SKM-1 (cell line): ENCODE results near the gene SCAI.
"Not testable (repeated sequence)": the region's sequence is repeated elsewhere in the genome, so short reads cannot be mapped to it uniquely, and the experiment has no call there.

Experiments used
- DNase-seq: peaks from one replicate; lab custom pipeline; 2025; ENCODE audit not compliant: unreplicated experiment; lab: John Stamatoyannopoulos, UW

SCAI gene

GRCh38 chr9:125106285-125106893, 36.9 kb downstream of the SCAI start:
- DNase-seq, result no peak

GRCh38 chr9:125103770-125104460, 39.4 kb downstream of the SCAI start:
- DNase-seq, result no peak

- no peak for DNase-seq
Observed at GRCh38 chr9:125103021-125103420, 40.3 kb downstream of the SCAI start.

- DNase-seq, result no peak
Observed at GRCh38 chr9:125100822-125101221, 42.5 kb downstream of the SCAI start.

GRCh38 chr9:125099816-125100215, 43.5 kb downstream of the SCAI start:
- DNase-seq, result no peak

- DNase-seq, result no peak
Observed at GRCh38 chr9:125095821-125096443, 47.4 kb downstream of the SCAI start.

GRCh38 chr9:125091121-125091520, 52.2 kb downstream of the SCAI start:
- no peak for DNase-seq

- DNase-seq, result no peak
Observed at GRCh38 chr9:125089331-125089730, 54.0 kb downstream of the SCAI start.

- no peak for DNase-seq
Observed at GRCh38 chr9:125088752-125089151, 54.6 kb downstream of the SCAI start.

- DNase-seq, result no peak
Observed at GRCh38 chr9:125085703-125086477, 57.4 kb downstream of the SCAI start.

GRCh38 chr9:125082197-125082596, 61.1 kb downstream of the SCAI start:
- DNase-seq, result not testable (repeated sequence)

GRCh38 chr9:125080797-125081196, 62.5 kb downstream of the SCAI start:
- DNase-seq, result not testable (repeated sequence)

- no peak for DNase-seq
Observed at GRCh38 chr9:125079931-125080330, 63.4 kb downstream of the SCAI start.

GRCh38 chr9:125075997-125076396, 67.3 kb downstream of the SCAI start:
- DNase-seq, result no peak

- no peak for DNase-seq
Observed at GRCh38 chr9:125074976-125075375, 68.4 kb downstream of the SCAI start.

- DNase-seq, result no peak
Observed at GRCh38 chr9:125066839-125067619, 76.3 kb downstream of the SCAI start.

GRCh38 chr9:125061391-125061790, 81.9 kb downstream of the SCAI start:
- no peak for DNase-seq

- no peak for DNase-seq
Observed at GRCh38 chr9:125049212-125050049, 93.9 kb downstream of the SCAI start.

- DNase-seq, result no peak
Observed at GRCh38 chr9:125043631-125044030, 99.7 kb downstream of the SCAI start.

GRCh38 chr9:125043148-125043547, 100.2 kb downstream of the SCAI start:
- DNase-seq, result no peak
